K562 (cell line): ENCODE data around the gene C4orf51. TPM values are rescaled to one million over a fixed set of nuclear protein-coding genes. Genes with fewer than 3 reads are reported as not detected.

ENCODE experiments used
- ATAC-seq: fragments of 200-7000 bp; cut with Tn5 transposase; 3 replicates; pipeline ENCODE4 v1.9.1; 2020; ENCODE audit warnings: moderate library complexity
- BruUV-seq: library from RNA; stranded (reverse); fragments of 400-500 nt; replicated peaks from 2 replicates; lab custom pipeline; 2021; lab: Mats Ljungman, UMichigan
- CTCF ChIA-PET: fragments of 300-600 bp; formaldehyde crosslinking; extraction: SDS; loops from one replicate; lab custom pipeline; 2021; ENCODE audit warnings: low intra/inter-chr PET ratio; lab: Yijun Ruan, JAX
- POLR2A ChIA-PET: fragments of 300-600, 350-650 bp; sonication (Branson Sonifier 250); formaldehyde crosslinking; extraction: SDS; loops from one replicate; lab custom pipeline; 2021; ENCODE audit warnings: antibody characterized with exemption, inconsistent platforms; lab: Yijun Ruan, JAX
- DNase-seq, 4 experiments: peaks; one replicate each; pipeline versions ENCODE4 v3.0.0 to v3.0.0-alpha.2; 2011 to 2018; ENCODE audit warnings: low spot score in 3 of 4, mixed read lengths in 3 of 4; ENCODE audit errors: extremely low read depth in 1 of 4
- FAIRE-seq: peaks from 2 replicates; lab custom pipeline; 2011; peaks lifted over from hg19 to GRCh38; lab: Jason Lieb, UNC
- H2AFZ ChIP-seq: 2 replicates; pipeline ENCODE4 v1.6.0; 2011; ENCODE audit warnings: low read depth, low read length, control low read depth, inconsistent platforms
- H3K27ac ChIP-seq: fragments of 200-600 bp; 3 replicates; pipeline ENCODE4 v1.8.0; 2011; ENCODE audit warnings: low read depth, mild to moderate bottlenecking, control low read depth, inconsistent platforms, low read length, moderate library complexity, mixed read lengths; ENCODE audit errors: extremely low read depth
- H3K27me3 ChIP-seq, 2 experiments: fragments of 300-600 bp in 1 of 2; 2 replicates in 1 of 2; 3 replicates in 1 of 2; pipeline versions ENCODE4 v1.6.0 to v1.8.0; 2011; ENCODE audit warnings: inconsistent platforms in 2 of 2, low read length in 2 of 2, mild to moderate bottlenecking in 1 of 2, mixed read lengths in 1 of 2, moderate library complexity in 1 of 2; ENCODE audit not compliant: control insufficient read depth in 2 of 2, insufficient read depth in 2 of 2
- H3K36me3 ChIP-seq: fragments of 300-600 bp; 3 replicates; pipeline ENCODE4 v1.8.0; 2011; ENCODE audit warnings: mild to moderate bottlenecking, low read length, inconsistent platforms; ENCODE audit not compliant: control insufficient read depth, insufficient read depth
- H3K4me1 ChIP-seq, 2 experiments: fragments of 200-600 bp in 1 of 2; replicated peaks in 1 of 2; 2 replicates in 1 of 2; 3 replicates in 1 of 2; pipeline versions ENCODE4 v1.5.1 to v1.8.0; 2011; ENCODE audit warnings: inconsistent platforms in 2 of 2, low read length in 2 of 2, mild to moderate bottlenecking in 1 of 2, mixed read lengths in 1 of 2, moderate library complexity in 1 of 2; ENCODE audit not compliant: control insufficient read depth in 2 of 2, insufficient read depth in 2 of 2
- H3K4me2 ChIP-seq: 2 replicates; pipeline ENCODE4 v1.6.1; 2011; ENCODE audit warnings: low read length, control low read depth, inconsistent platforms, mixed read lengths; ENCODE audit not compliant: insufficient read depth
- H3K4me3 ChIP-seq: fragments of 200-600 bp; sonication (generic), shearing (Covaris generic); 2 replicates; pipeline ENCODE4 v1.5.1; 2016; ENCODE audit warnings: control low read depth, inconsistent platforms
- H3K79me2 ChIP-seq: fragments of 200-600 bp; 3 replicates; pipeline ENCODE4 v1.8.0; 2011; ENCODE audit warnings: low read length, inconsistent platforms; ENCODE audit not compliant: control insufficient read depth, insufficient read depth
- H3K9ac ChIP-seq, 2 experiments: 2 replicates each; pipeline versions ENCODE4 v1.6.0 to v1.6.1; 2011; ENCODE audit warnings: low read depth in 2 of 2, low read length in 2 of 2, control low read depth in 1 of 2, inconsistent platforms in 1 of 2, mild to moderate bottlenecking in 1 of 2, mixed read lengths in 1 of 2; ENCODE audit not compliant: insufficient read depth in 1 of 2
- H3K9me1 ChIP-seq: one replicate; pipeline ENCODE4 v1.6.0; 2011; ENCODE audit warnings: inconsistent platforms, mild to moderate bottlenecking, low read length, moderate library complexity; ENCODE audit not compliant: control insufficient read depth, insufficient read depth
- H3K9me3 ChIP-seq: replicated peaks from 2 replicates; pipeline ENCODE4 v1.5.1; 2011; ENCODE audit warnings: low read depth, low read length, inconsistent platforms; ENCODE audit not compliant: control insufficient read depth, insufficient read depth
- H4K20me1 ChIP-seq: replicated peaks from 2 replicates; pipeline ENCODE4 v1.6.1; 2011; ENCODE audit warnings: low read length, inconsistent platforms, mixed read lengths; ENCODE audit not compliant: control insufficient read depth, insufficient read depth
- ARID1B ChIP-seq: fragments of 450-650 bp; IDR thresholded peaks from 2 replicates; pipeline ENCODE4 v1.6.1; 2016; ENCODE audit warnings: antibody characterized with exemption, mild to moderate bottlenecking, inconsistent platforms
- BRCA1 ChIP-seq, 2 experiments: fragments of 450-650 bp in 1 of 2; sonication (generic) in 1 of 2; formaldehyde crosslinking in 1 of 2; IDR thresholded peaks; 2 replicates each; pipeline versions ENCODE4 v1.5.0 to v1.6.1; 2017 to 2020; ENCODE audit warnings: mild to moderate bottlenecking in 1 of 2, missing genetic modification reagents in 1 of 2
- FOS ChIP-seq: IDR thresholded peaks from 3 replicates; pipeline ENCODE4 v1.6.1; 2011; ENCODE audit not compliant: insufficient read length; ENCODE audit errors: extremely low read depth
- FOXM1 ChIP-seq, 2 experiments: fragments of 450-650 bp in 1 of 2; sonication (generic) in 1 of 2; formaldehyde crosslinking in 1 of 2; IDR thresholded peaks; 2 replicates each; pipeline versions ENCODE4 v1.6.1 to v1.9.0; 2017 to 2022; ENCODE audit warnings: low read depth in 2 of 2, mild to moderate bottlenecking in 2 of 2, missing genetic modification reagents in 1 of 2, moderate library complexity in 1 of 2
- HNRNPUL1 ChIP-seq: fragments of 200-400 bp; formaldehyde crosslinking; IDR thresholded peaks from 2 replicates; pipeline ENCODE4 v1.6.1; 2017; ENCODE audit warnings: low read length
- IRF2 ChIP-seq: sonication (generic); formaldehyde crosslinking; IDR thresholded peaks from 2 replicates; pipeline ENCODE4 v1.8.1; 2022; ENCODE audit warnings: mild to moderate bottlenecking, missing genetic modification reagents
- MTA3 ChIP-seq: fragments of 450-650 bp; formaldehyde crosslinking; IDR thresholded peaks from 2 replicates; pipeline ENCODE4 v1.6.1; 2017; ENCODE audit warnings: mild to moderate bottlenecking, borderline replicate concordance
- NBN ChIP-seq: fragments of 450-650 bp; IDR thresholded peaks from 2 replicates; pipeline ENCODE4 v1.6.1; 2016; ENCODE audit warnings: low read depth, mild to moderate bottlenecking
- NUFIP1 ChIP-seq: fragments of 450-650 bp; IDR thresholded peaks from 2 replicates; pipeline ENCODE4 v1.6.1; 2018; ENCODE audit not compliant: partially characterized antibody
- TARDBP ChIP-seq: fragments of 450-650 bp; IDR thresholded peaks from 2 replicates; pipeline ENCODE4 v1.6.1; 2016
- ZNF217 ChIP-seq: sonication (generic); formaldehyde crosslinking; IDR thresholded peaks from 2 replicates; pipeline ENCODE4 v1.8.0; 2022; ENCODE audit warnings: mild to moderate bottlenecking, missing genetic modification reagents
- ZNF449 ChIP-seq: fragments of 250-450 bp; sonication (Bioruptor Pico); IDR thresholded peaks from 2 replicates; pipeline ENCODE4 v1.8.0; 2022; ENCODE audit warnings: moderate library complexity, mild to moderate bottlenecking, inconsistent platforms
- ZNF77 ChIP-seq: fragments of 250-450 bp; sonication (Bioruptor Pico); IDR thresholded peaks from 2 replicates; pipeline ENCODE4 v1.5.0; 2020
- WGBS: fragments of 100-300 bp; shearing (Covaris generic); methylation state at CpG from one replicate; pipeline ENCODE4 v1.1.6; 2016; ENCODE audit warnings: low coverage, mixed read lengths; ENCODE audit not compliant: insufficient coverage; ENCODE audit errors: missing lambda C conversion rate; 5-methylcytosine and 5-hydroxymethylcytosine counted together
- in situ Hi-C: fragments of 300-500 bp; cut with MboI; formaldehyde crosslinking; loops from 4 replicates; pipeline ENCODE4 v1.15.0; 2018; ENCODE audit warnings: inconsistent platforms, mixed read lengths
- intact Hi-C: fragments of 100-400 bp; cut with micrococcal nuclease; formaldehyde crosslinking; loops from 2 replicates; pipeline ENCODE4 v1.14.2; 2022
- polyA plus RNA-seq, 8 experiments: library from polyadenylated mRNA; depleted of rRNA in 4 of 8; stranded (reverse) in 5 of 8; unstranded in 3 of 8; fragments of >200 nt; fragmentation: Nextera tagmentation in 2 of 8; fragmentation: Illumina TruSeq in 1 of 8; extraction: Ambion mirVana in 2 of 8; extraction: Trizol in 1 of 8; gene quantifications; 2 replicates each; pipeline versions ENCODE4 v1.2.1 to v1.2.3, GENCODE V29; 2011 to 2014; ENCODE audit warnings: inconsistent platforms in 1 of 8, missing spikeins in 1 of 8
- total RNA-seq, 7 experiments: library from RNA; depleted of rRNA in 6 of 7; stranded (reverse); fragments of >200 nt in 6 of 7; fragmentation: Illumina TruSeq in 2 of 7; extraction: Trizol in 2 of 7; gene quantifications; 2 replicates each; pipeline versions ENCODE4 v1.2.1 to v1.2.3, GENCODE V29; 2011 to 2021; ENCODE audit warnings: low replicate concordance in 1 of 7

C4orf51 gene
- total and polyA plus RNA-seq, 9 of the 15 experiments (the other 6 are each of a cell fraction or from before 2014, with no cell fraction given), result not detected

GRCh38 chr4:145760176-145760575 is 80.2 kb downstream of the C4orf51 start:
- ChIA-PET POLR2A (no interaction called here), CTCF (no interaction called here)
- no peaks in the 10 kb centered on the region for H3K4me1 ChIP-seq
- no peak overlapping the region for H3K4me3 ChIP-seq
- intact Hi-C loops (no loop called here), in situ Hi-C loops (no loop called here)
- BruUV-seq, result no TSS peak
- H4K20me1 ChIP-seq, result no peaks in the 10 kb centered on the region
- TF ChIP-seq BRCA1 (IDR thresholded peaks at IDR 0.05) (no peak), BRCA1 (CRISPR knock-in tag; IDR thresholded peaks at IDR 0.05) (no peak), TARDBP (no peak), ZNF449 (no peak), IRF2 (no peak), FOXM1 (IDR thresholded peaks at IDR 0.05; ENCODE audit: low read depth) (no peak), FOXM1 (CRISPR knock-in tag; IDR thresholded peaks at IDR 0.05; ENCODE audit: low read depth) (no peak), ZNF77 (CRISPR knock-in tag) (no peak), MTA3 (no peak), ARID1B (no peak), FOS (no peak), NBN (no peak), ZNF217 (no peak), NUFIP1 (no peak), HNRNPUL1 (no peak)
- no peak overlapping the region for H3K27ac ChIP-seq
- H3K27me3 ChIP-seq, result peaks cover 10 to 44% of the 10 kb centered on the region in 2 experiments; a peak in 4 of 5 replicates
- FAIRE-seq (no peak), ATAC-seq (no peak), DNase-seq (no peak)
- H3K9me1 ChIP-seq, result no peaks in the 10 kb centered on the region
- no peak overlapping the region for H3K9ac ChIP-seq
- no peaks in the 10 kb centered on the region for H3K9me3 ChIP-seq
- no peak overlapping the region for H2AFZ ChIP-seq
- 0% methylated on average over 8 of the region's 8 CpGs for WGBS
- H3K36me3 ChIP-seq, result no peaks in the 10 kb centered on the region
- no peaks in the 10 kb centered on the region for H3K79me2 ChIP-seq
- H3K4me2 ChIP-seq, result no peak overlapping the region
